Liver (tissue), 9 donors: ENCODE measurements around the gene SHOC1. TPM values are rescaled to one million over a fixed set of nuclear protein-coding genes. Genes with fewer than 3 reads are reported as not detected.

Experiments used
- DNase-seq: peaks from one replicate; pipeline ENCODE4 v3.0.0-alpha.2; 2017; ENCODE audit warnings: low spot score
- H3K27ac ChIP-seq, 2 donors: one replicate each; pipeline ENCODE4 v1.7.0; 2013; ENCODE audit warnings: inconsistent platforms in 2 of 2, low read length in 2 of 2, control low read depth in 1 of 2, low read depth in 1 of 2, mild to moderate bottlenecking in 1 of 2
- H3K27me3 ChIP-seq, 4 donors: one replicate each; pipeline versions ENCODE4 v1.6.1 to v1.7.0; 2013; ENCODE audit warnings: low read length in 3 of 4, inconsistent platforms in 1 of 4, mild to moderate bottlenecking in 1 of 4, moderate library complexity in 1 of 4; ENCODE audit not compliant: control insufficient read depth in 4 of 4, insufficient read depth in 4 of 4
- H3K36me3 ChIP-seq, 4 donors: one replicate each; pipeline versions ENCODE4 v1.6.1 to v1.7.0; 2013; ENCODE audit warnings: low read length in 3 of 4, mild to moderate bottlenecking in 3 of 4, low read depth in 1 of 4, moderate library complexity in 1 of 4; ENCODE audit not compliant: control insufficient read depth in 4 of 4, insufficient read depth in 3 of 4
- H3K4me1 ChIP-seq, 4 donors: one replicate each; pipeline versions ENCODE4 v1.6.1 to v1.7.0; 2013; ENCODE audit warnings: low read length in 3 of 4, mild to moderate bottlenecking in 3 of 4, moderate library complexity in 1 of 4; ENCODE audit not compliant: control insufficient read depth in 4 of 4, insufficient read depth in 4 of 4
- H3K4me3 ChIP-seq, 3 donors: one replicate each; pipeline versions ENCODE4 v1.6.1 to v1.7.0; 2013; ENCODE audit warnings: low read length in 3 of 3, control low read depth in 1 of 3, low read depth in 1 of 3, mild to moderate bottlenecking in 1 of 3
- H3K9ac ChIP-seq, 2 donors: one replicate each; pipeline ENCODE4 v1.7.0; 2013; ENCODE audit warnings: low read length in 2 of 2, mild to moderate bottlenecking in 2 of 2, moderate library complexity in 2 of 2, control low read depth in 1 of 2, low read depth in 1 of 2
- H3K9me3 ChIP-seq, 4 donors: one replicate each; pipeline versions ENCODE4 v1.6.1 to v1.7.0; 2013; ENCODE audit warnings: low read length in 3 of 4; ENCODE audit not compliant: control insufficient read depth in 4 of 4
- EGR1 ChIP-seq, 2 donors: IDR thresholded peaks; 2 replicates each; pipeline ENCODE4 v1.6.1; 2016 to 2018; ENCODE audit warnings: antibody characterized with exemption in 2 of 2, low read depth in 2 of 2
- FOXA1 ChIP-seq: IDR thresholded peaks from 2 replicates; pipeline ENCODE4 v1.6.1; 2016; ENCODE audit warnings: antibody characterized with exemption
- FOXA2 ChIP-seq: IDR thresholded peaks from 2 replicates; pipeline ENCODE4 v1.6.1; 2016; ENCODE audit warnings: antibody characterized with exemption
- GABPA ChIP-seq, 2 donors: IDR thresholded peaks in 1 of 2; conservative IDR thresholded peaks in 1 of 2; 2 replicates each; pipeline ENCODE4 v1.6.1; 2016; ENCODE audit warnings: antibody characterized with exemption in 2 of 2, mild to moderate bottlenecking in 1 of 2, moderate library complexity in 1 of 2
- HNF4A ChIP-seq, 2 donors: conservative IDR thresholded peaks; 2 replicates each; pipeline ENCODE4 v1.6.1; 2016; ENCODE audit warnings: antibody characterized with exemption in 2 of 2, mild to moderate bottlenecking in 2 of 2
- HNF4G ChIP-seq: IDR thresholded peaks from 2 replicates; pipeline ENCODE4 v1.6.1; 2016; ENCODE audit warnings: antibody characterized with exemption
- JUND ChIP-seq, 2 donors: IDR thresholded peaks; 2 replicates each; pipeline ENCODE4 v1.6.1; 2016; ENCODE audit warnings: antibody characterized with exemption in 2 of 2
- NR2F2 ChIP-seq: IDR thresholded peaks from 2 replicates; pipeline ENCODE4 v1.6.1; 2016; ENCODE audit warnings: antibody characterized with exemption
- RAD21 ChIP-seq, 2 donors: IDR thresholded peaks; 2 replicates each; pipeline ENCODE4 v1.6.1; 2016; ENCODE audit warnings: antibody characterized with exemption in 2 of 2, mild to moderate bottlenecking in 2 of 2
- SP1 ChIP-seq: IDR thresholded peaks from 2 replicates; pipeline ENCODE4 v1.6.1; 2018; ENCODE audit warnings: antibody characterized with exemption, mild to moderate bottlenecking
- TAF1 ChIP-seq: conservative IDR thresholded peaks from 2 replicates; pipeline ENCODE4 v1.6.1; 2016; ENCODE audit warnings: antibody characterized with exemption, mild to moderate bottlenecking
- YY1 ChIP-seq: IDR thresholded peaks from 2 replicates; pipeline ENCODE4 v1.6.1; 2016; ENCODE audit warnings: antibody characterized with exemption, mild to moderate bottlenecking
- WGBS: extraction: QIAGEN DNeasy Blood & Tissue Kit; methylation state at CpG from one replicate; pipeline ENCODE4 v1.1.7; 2013; 5-methylcytosine and 5-hydroxymethylcytosine counted together
- polyA plus RNA-seq, 2 donors: library from polyadenylated mRNA; stranded (reverse) in 1 of 2; unstranded in 1 of 2; fragments of 200-250 nt in 1 of 2; fragments of >200 nt in 1 of 2; fragmentation: Nextera tagmentation in 1 of 2; extraction: Ambion mirVana in 1 of 2; gene quantifications; one replicate each; pipeline versions ENCODE4 v1.2.1 to v1.2.3, GENCODE V29; 2013 to 2015
- total RNA-seq, 2 donors: library from RNA; depleted of rRNA; stranded (reverse); fragments of >200 nt; gene quantifications; one replicate each; pipeline ENCODE4 v1.2.3, GENCODE V29; 2014
- TF ChIP-seq, protein P1 (sequence below): fragments of 150-350 bp; IDR thresholded peaks from 2 replicates; pipeline ENCODE4 v1.5.1; 2017; ENCODE audit warnings: improper control_type of control experiment, low read depth, low read length; ENCODE audit not compliant: missing input control
- TF ChIP-seq, protein P2 (sequence below): IDR thresholded peaks from 2 replicates; pipeline ENCODE4 v1.6.1; 2016; ENCODE audit warnings: antibody characterized with exemption
- TF ChIP-seq, protein P3 (sequence below): IDR thresholded peaks from 2 replicates; pipeline ENCODE4 v1.6.1; 2016; ENCODE audit warnings: antibody characterized with exemption
- TF ChIP-seq, protein P4 (sequence below): IDR thresholded peaks from 2 replicates; pipeline ENCODE4 v1.6.1; 2016; ENCODE audit warnings: antibody characterized with exemption
- TF ChIP-seq, protein P5 (sequence below): IDR thresholded peaks from 2 replicates; pipeline ENCODE4 v1.6.1; 2016; ENCODE audit warnings: antibody characterized with exemption, mild to moderate bottlenecking
- donor health status: healthy.
- donor health status: healthy.
- donor health status: healthy.
- donor health status: healthy.
- donor health status: healthy.

The SHOC1 gene
- total and polyA plus RNA-seq, 4 donors, result 0.13 TPM; not detected in 3

DNA sequence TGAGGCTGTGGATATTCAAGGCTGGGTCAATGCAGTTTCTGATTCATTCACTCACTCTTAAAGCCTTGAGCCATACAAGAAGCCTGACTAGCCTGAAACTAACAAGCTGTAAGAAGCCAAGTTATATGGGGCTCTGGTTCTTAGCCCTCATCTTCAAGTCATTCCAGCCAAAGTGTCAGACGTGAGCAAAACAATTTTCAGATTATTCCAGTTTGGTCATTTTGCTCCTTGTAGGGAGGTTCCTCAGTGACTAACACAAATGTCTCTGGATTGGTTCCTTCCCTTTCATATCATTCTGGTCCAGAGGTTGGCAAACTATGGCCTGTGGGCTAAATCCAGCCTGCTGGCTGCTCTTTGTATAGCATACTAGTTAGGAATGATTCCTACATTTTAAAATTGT is 12.5 kb upstream of the SHOC1 start:
- DNase-seq, result no peak
- no peak for TF ChIP-seq YY1
- TF ChIP-seq, protein P1, sequence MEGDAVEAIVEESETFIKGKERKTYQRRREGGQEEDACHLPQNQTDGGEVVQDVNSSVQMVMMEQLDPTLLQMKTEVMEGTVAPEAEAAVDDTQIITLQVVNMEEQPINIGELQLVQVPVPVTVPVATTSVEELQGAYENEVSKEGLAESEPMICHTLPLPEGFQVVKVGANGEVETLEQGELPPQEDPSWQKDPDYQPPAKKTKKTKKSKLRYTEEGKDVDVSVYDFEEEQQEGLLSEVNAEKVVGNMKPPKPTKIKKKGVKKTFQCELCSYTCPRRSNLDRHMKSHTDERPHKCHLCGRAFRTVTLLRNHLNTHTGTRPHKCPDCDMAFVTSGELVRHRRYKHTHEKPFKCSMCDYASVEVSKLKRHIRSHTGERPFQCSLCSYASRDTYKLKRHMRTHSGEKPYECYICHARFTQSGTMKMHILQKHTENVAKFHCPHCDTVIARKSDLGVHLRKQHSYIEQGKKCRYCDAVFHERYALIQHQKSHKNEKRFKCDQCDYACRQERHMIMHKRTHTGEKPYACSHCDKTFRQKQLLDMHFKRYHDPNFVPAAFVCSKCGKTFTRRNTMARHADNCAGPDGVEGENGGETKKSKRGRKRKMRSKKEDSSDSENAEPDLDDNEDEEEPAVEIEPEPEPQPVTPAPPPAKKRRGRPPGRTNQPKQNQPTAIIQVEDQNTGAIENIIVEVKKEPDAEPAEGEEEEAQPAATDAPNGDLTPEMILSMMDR, result no peak
- TF ChIP-seq HNF4A (conservative IDR thresholded peaks at IDR 0.05), result no peak
- TF ChIP-seq TAF1, result no peak
- no peak for TF ChIP-seq FOXA1
- TF ChIP-seq, protein P2, sequence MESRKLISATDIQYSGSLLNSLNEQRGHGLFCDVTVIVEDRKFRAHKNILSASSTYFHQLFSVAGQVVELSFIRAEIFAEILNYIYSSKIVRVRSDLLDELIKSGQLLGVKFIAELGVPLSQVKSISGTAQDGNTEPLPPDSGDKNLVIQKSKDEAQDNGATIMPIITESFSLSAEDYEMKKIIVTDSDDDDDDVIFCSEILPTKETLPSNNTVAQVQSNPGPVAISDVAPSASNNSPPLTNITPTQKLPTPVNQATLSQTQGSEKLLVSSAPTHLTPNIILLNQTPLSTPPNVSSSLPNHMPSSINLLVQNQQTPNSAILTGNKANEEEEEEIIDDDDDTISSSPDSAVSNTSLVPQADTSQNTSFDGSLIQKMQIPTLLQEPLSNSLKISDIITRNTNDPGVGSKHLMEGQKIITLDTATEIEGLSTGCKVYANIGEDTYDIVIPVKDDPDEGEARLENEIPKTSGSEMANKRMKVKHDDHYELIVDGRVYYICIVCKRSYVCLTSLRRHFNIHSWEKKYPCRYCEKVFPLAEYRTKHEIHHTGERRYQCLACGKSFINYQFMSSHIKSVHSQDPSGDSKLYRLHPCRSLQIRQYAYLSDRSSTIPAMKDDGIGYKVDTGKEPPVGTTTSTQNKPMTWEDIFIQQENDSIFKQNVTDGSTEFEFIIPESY, result no peak
- no peak for TF ChIP-seq HNF4G
- TF ChIP-seq, protein P3, sequence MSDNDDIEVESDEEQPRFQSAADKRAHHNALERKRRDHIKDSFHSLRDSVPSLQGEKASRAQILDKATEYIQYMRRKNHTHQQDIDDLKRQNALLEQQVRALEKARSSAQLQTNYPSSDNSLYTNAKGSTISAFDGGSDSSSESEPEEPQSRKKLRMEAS, result no peak
- no peak for TF ChIP-seq SP1
- no peak for TF ChIP-seq RAD21 (IDR thresholded peaks at IDR 0.05)
- no peak for TF ChIP-seq FOXA2
- TF ChIP-seq, protein P4, sequence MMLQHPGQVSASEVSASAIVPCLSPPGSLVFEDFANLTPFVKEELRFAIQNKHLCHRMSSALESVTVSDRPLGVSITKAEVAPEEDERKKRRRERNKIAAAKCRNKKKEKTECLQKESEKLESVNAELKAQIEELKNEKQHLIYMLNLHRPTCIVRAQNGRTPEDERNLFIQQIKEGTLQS, result no peak
- TF ChIP-seq NR2F2, result no peak
- TF ChIP-seq, protein P5, sequence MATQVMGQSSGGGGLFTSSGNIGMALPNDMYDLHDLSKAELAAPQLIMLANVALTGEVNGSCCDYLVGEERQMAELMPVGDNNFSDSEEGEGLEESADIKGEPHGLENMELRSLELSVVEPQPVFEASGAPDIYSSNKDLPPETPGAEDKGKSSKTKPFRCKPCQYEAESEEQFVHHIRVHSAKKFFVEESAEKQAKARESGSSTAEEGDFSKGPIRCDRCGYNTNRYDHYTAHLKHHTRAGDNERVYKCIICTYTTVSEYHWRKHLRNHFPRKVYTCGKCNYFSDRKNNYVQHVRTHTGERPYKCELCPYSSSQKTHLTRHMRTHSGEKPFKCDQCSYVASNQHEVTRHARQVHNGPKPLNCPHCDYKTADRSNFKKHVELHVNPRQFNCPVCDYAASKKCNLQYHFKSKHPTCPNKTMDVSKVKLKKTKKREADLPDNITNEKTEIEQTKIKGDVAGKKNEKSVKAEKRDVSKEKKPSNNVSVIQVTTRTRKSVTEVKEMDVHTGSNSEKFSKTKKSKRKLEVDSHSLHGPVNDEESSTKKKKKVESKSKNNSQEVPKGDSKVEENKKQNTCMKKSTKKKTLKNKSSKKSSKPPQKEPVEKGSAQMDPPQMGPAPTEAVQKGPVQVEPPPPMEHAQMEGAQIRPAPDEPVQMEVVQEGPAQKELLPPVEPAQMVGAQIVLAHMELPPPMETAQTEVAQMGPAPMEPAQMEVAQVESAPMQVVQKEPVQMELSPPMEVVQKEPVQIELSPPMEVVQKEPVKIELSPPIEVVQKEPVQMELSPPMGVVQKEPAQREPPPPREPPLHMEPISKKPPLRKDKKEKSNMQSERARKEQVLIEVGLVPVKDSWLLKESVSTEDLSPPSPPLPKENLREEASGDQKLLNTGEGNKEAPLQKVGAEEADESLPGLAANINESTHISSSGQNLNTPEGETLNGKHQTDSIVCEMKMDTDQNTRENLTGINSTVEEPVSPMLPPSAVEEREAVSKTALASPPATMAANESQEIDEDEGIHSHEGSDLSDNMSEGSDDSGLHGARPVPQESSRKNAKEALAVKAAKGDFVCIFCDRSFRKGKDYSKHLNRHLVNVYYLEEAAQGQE, result no peak
- TF ChIP-seq JUND (IDR thresholded peaks at IDR 0.05), result no peak
- TF ChIP-seq EGR1 (IDR thresholded peaks at IDR 0.05; ENCODE audit: low read depth in 2 of 2), result no peak
- TF ChIP-seq GABPA (IDR thresholded peaks at IDR 0.05 in 1 of 2, conservative IDR thresholded peaks at IDR 0.05 in 1 of 2), result no peak
- H3K36me3 ChIP-seq, result no peaks in the 10 kb centered on the region
- H3K4me1 ChIP-seq, result no peaks in the 10 kb centered on the region
- H3K9me3 ChIP-seq, result no peaks in the 10 kb centered on the region
- H3K4me3 ChIP-seq, result no peak overlapping the region
- H3K27ac ChIP-seq, result no peak overlapping the region
- 95% methylated on average over 1 of the region's 1 CpG for WGBS
- H3K9ac ChIP-seq, result no peak overlapping the region
- H3K27me3 ChIP-seq, result no peaks in the 10 kb centered on the region

DNA sequence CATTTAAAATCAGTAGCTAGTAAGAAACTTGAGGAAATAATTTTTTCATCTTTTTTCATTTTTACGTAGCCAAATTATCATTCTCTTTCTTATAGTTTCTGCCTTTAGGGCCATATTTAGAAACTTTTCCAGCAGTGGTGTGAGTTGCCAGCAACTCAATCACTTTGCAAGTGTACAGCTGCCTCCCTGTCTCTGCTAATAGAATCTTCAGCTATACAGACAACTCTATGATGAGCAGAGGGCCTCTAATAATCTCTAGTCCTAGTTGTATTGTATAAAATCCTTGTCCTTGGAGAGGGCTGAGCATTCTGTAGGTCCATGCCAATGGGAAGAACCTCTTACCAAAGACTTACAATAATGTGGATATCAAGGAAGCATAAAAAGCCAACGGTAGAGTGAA is 11.5 kb upstream of the SHOC1 start:
- no peaks in the 10 kb centered on the region for H3K4me1 ChIP-seq
- H3K9ac ChIP-seq, result no peak overlapping the region
- H3K9me3 ChIP-seq, result no peaks in the 10 kb centered on the region
- no peak overlapping the region for H3K27ac ChIP-seq
- DNase-seq, result no peak
- H3K27me3 ChIP-seq, result no peaks in the 10 kb centered on the region
- no peaks in the 10 kb centered on the region for H3K36me3 ChIP-seq
- 94% methylated on average over 2 of the region's 2 CpGs for WGBS
- no peak overlapping the region for H3K4me3 ChIP-seq
- TF ChIP-seq NR2F2 (no peak), JUND (IDR thresholded peaks at IDR 0.05) (no peak), RAD21 (IDR thresholded peaks at IDR 0.05) (no peak), YY1 (no peak), TAF1 (no peak), HNF4G (no peak), SP1 (no peak)
- TF ChIP-seq, protein P2, result no peak
- TF ChIP-seq, protein P5, result no peak
- TF ChIP-seq, protein P4, result no peak
